Activated CD4-positive, CD25-positive, alpha-beta regulatory T cell treated with anti-CD3 and anti-CD28 coated beads, Interleukin-2, amount 50 U/mL, for 16 hours (primary cell): ENCODE results near the gene ST8SIA3.

Experiments used
- DNase-seq: peaks from one replicate; pipeline ENCODE4 v3.0.0-alpha.2; 2020; ENCODE audit warnings: low read depth, low spot score

The ST8SIA3 gene

GRCh38 chr18:57352271-57352701, at the start of gene ST8SIA3:
Gene ST8SIA3 (plus strand): TSS chr18:57352557. CDS start chr18:57352847, 290 bp downstream.
- no peak for DNase-seq

- no peak for DNase-seq
Measured at GRCh38 chr18:57311472-57311871, 40.9 kb upstream of the ST8SIA3 start.

- DNase-seq, result no peak
Measured at GRCh38 chr18:57312346-57313144, 39.8 kb upstream of the ST8SIA3 start.

- DNase-seq, result no peak
Measured at GRCh38 chr18:57320603-57321002, 31.8 kb upstream of the ST8SIA3 start.

GRCh38 chr18:57325491-57326166, 26.7 kb upstream of the ST8SIA3 start:
- no peak for DNase-seq

- no peak for DNase-seq
Measured at GRCh38 chr18:57326718-57327323, 25.5 kb upstream of the ST8SIA3 start.

GRCh38 chr18:57328665-57329064, 23.7 kb upstream of the ST8SIA3 start:
- DNase-seq, result no peak

GRCh38 chr18:57329856-57330255, 22.5 kb upstream of the ST8SIA3 start:
- no peak for DNase-seq

- no peak for DNase-seq
Measured at GRCh38 chr18:57331718-57332117, 20.6 kb upstream of the ST8SIA3 start.

GRCh38 chr18:57333940-57334339, 18.4 kb upstream of the ST8SIA3 start:
- no peak for DNase-seq

GRCh38 chr18:57334383-57334782, 18.0 kb upstream of the ST8SIA3 start:
- no peak for DNase-seq

- DNase-seq, result no peak
Measured at GRCh38 chr18:57336343-57336742, 16.0 kb upstream of the ST8SIA3 start.

GRCh38 chr18:57337890-57338289, 14.5 kb upstream of the ST8SIA3 start:
- no peak for DNase-seq

- DNase-seq, result no peak
Measured at GRCh38 chr18:57343833-57344232, 8.5 kb upstream of the ST8SIA3 start.

- no peak for DNase-seq
Measured at GRCh38 chr18:57346876-57347275, 5.5 kb upstream of the ST8SIA3 start.

- no peak for DNase-seq
Measured at GRCh38 chr18:57347784-57348183, 4.6 kb upstream of the ST8SIA3 start.

GRCh38 chr18:57352761-57353136, 392 bp downstream of the ST8SIA3 start:
- DNase-seq, result no peak

GRCh38 chr18:57353137-57353939, 981 bp downstream of the ST8SIA3 start:
- DNase-seq, result no peak

GRCh38 chr18:57353940-57354461, 1.6 kb downstream of the ST8SIA3 start:
- no peak for DNase-seq

GRCh38 chr18:57359433-57359832, 7.1 kb downstream of the ST8SIA3 start:
- no peak for DNase-seq

GRCh38 chr18:57362714-57363113, 10.4 kb downstream of the ST8SIA3 start:
- no peak for DNase-seq

GRCh38 chr18:57364460-57364859, 12.1 kb downstream of the ST8SIA3 start:
- no peak for DNase-seq
